NOMO-1 treated with DMSO at 0.1 percent for 48 hours (cell line): Measurements from ENCODE around the gene ANKRD17.
"Not testable (repeated sequence)": the region's sequence is repeated elsewhere in the genome, so short reads cannot be mapped to it uniquely, and the experiment has no call there.

ENCODE experiments used
- DNase-seq: peaks from one replicate; lab custom pipeline; 2025; ENCODE audit not compliant: unreplicated experiment; lab: John Stamatoyannopoulos, UW

The ANKRD17 gene

DNA sequence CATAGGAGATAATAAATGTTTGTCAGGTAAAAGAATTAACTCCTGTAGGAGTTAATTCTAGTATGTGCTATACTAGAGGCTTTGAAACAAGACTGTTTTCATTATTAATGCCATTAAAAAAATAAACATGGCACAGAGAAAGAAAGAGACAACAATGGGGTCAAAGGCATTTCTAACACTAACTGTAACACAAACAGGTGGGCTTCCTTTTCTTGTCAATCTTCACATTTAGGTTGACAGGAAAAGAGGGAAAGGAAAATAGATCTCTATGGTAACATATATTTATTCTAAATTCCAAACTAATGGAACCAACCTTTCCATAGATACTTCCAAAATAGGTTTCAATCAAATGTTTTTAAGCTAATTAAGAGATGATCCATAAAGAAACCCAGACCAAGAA lies 9.8 kb downstream of the ANKRD17 start:
- no peak for DNase-seq

DNA sequence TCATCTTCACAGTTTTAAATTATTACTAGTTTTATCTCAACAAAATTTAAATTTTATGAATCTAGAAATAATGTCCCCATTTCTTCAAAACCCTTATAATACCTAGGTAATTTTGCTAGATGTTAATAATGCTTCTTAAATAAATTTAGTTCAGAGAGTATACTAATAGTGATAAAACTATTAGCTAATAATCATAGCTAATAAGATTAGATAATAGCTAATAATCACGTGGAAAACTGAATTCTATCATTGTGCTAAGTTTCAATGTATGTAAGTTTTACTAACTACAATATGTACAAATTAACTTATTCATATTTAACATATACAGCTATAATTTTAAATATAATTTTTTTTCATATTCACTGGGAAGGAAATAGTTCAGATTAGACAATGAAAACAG lies 10.2 kb downstream of the ANKRD17 start:
- DNase-seq: no peak

DNA sequence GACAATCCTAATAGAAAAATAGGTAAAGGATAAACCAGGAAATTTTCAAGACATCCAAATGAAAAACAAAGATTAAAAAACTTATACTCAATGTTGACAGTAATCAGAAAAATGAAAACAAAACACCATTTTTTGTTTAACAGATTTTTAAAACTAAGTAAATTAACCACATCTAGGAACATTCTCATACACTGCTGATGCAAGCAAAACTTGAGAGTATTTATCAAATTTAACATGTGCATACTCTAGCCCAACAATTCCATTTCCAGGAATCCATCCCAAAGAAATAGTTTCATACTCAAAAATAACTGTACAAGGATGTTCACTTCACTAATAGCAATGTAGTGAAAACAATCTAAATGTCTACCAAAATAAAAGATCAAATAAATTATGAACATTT lies 11.5 kb downstream of the ANKRD17 start:
- DNase-seq: no peak

DNA sequence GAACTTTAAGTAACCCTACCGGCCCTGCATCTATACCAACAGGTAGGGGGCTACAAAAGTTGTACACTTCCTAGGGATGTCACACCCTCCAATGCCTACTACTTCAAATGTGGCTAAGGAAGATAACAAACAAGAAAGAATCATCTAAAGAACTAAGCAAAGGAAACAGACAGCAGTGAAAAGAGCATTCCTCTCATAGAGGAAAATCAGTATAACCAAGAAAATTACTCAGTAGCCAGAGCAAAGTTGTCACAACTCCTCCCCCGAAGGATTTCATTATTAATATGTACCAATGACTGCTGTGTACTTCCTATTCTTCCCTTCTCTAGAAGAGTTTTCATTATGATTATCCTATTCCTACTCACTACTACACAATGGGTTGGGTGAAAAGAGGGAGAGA lies 12.6 kb downstream of the ANKRD17 start:
- no peak for DNase-seq

DNA sequence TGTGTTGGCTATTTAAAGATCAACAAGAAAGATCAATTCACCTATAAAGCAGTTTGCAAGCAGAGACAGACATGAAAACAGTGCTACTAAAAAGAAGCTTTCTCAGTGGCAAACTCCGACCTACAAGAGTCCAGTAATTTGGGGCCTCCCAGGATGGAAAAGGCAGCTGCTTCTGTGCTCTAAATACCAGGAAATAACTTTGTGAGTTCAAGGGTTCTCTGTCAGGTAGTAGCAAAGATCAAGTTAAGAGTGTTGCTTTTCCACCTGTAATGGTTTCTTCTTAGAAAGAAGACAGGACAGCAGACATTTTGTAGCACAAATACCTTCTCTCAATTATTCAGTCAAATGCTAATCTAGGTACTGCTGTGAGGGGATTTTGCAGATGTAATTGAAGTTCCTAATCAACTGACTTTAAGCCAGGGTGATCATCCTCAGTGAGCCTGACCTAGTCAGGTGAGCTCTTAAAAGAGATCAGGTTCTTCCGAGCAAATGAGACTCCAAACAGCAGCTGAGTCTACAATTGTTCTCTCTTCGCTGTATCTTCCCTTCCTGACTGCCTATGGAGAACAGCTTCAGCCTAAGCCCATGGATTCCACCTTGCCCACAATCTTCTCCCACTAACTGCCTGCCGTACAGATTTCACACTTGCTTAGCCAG lies 13.5 kb downstream of the ANKRD17 start:
- no peak for DNase-seq

DNA sequence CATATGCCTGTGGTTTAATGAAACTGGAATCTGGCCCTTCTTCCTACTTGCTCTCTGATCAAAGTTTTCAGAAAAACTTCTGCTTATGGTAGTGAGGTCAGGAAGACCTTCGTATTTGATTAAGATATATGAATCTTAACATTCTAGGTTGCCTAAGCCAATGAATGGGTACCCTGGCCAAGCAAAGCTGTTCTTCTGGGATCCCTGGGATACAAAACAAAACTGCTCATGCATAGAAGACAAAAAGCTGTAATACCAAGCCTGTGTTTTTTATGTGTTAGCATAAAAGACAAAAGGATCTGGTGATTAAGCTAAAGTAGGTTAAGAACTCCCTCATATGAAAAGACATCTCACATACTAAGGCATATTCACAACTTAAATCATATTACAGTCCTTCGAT lies 21.6 kb downstream of the ANKRD17 start:
- DNase-seq: no peak

DNA sequence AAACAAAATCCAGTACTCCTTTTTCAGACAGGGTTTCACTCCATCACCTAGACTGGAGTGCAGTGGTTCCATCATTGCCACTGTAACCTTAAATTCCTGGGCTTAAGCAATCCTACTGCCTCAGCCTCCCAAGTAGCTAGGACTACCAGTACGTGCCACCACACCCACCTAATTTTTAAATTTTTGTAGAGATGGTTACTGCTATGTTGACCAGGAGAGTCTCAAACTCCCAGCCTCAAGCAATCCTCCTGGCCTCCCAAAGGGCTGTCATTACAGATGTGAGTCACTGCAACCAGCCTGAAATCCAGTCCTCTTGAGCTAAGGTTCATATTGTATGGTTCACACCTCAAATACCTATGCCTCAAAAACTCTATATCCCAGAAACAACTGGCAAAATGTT lies 22.4 kb downstream of the ANKRD17 start:
- no peak for DNase-seq

DNA sequence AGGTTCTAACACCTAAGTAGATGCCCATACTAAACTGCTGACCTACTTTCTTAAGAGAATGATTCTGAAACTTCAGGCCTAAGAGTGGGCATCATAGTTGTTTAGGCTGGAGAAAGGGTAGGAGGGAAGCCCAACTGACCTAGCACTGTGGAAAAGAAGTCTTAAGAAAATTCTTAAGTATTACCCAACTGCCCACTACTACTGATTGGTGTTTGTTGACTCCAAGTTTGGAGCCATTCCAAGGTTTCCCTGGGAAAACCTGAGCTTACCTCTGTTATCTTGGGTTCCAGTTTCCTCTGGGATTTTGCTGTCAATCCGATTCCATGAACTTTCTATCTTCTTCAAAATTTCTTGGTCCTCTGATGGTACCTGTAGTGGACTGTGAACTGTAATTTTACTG lies 23.9 kb downstream of the ANKRD17 start:
- DNase-seq: no peak

DNA sequence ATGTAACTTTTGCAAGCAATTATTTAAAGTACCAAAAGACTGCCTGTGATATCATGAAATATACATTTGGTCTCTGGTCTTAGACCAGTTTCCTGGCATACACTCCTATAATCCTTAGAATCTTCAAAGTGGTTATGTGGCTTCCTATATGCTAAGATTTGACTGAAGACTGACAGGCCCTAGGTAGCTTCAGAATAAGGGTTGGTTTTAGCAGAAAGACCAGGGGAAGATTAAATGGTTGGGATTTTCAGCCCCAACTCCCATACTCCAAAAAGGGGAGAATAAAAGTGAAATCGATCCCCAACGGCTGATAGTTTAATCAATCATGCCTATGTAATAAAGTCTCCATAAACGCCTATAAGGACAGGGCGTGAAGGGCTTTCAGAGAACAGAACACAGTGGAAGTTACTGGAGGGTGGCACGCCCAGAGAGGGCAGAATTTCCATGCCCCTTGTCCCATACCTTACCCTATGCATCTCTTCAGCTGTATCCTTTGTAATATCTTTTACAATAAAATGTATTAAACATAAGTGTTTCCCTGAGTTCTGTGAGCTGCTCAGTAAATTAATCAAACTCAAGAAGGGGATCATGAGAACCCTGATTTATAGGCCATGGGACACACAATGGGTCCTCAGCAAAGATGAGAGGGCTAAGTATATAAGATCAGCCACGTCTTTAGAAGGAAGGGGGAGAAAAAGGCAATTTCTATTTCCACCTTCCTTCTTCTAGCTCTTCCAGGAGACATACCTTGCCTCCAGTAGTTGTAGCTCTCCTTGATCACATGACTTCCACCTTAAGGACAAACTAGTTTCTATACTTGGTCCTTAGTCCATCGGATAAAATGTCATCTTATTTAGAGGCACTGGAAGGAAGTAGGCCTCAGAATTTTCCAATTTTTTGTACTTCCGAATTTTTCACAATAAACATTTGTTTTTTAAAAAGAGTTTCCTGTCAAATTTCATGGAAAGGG lies 26.8 kb downstream of the ANKRD17 start:
- DNase-seq: no peak

DNA sequence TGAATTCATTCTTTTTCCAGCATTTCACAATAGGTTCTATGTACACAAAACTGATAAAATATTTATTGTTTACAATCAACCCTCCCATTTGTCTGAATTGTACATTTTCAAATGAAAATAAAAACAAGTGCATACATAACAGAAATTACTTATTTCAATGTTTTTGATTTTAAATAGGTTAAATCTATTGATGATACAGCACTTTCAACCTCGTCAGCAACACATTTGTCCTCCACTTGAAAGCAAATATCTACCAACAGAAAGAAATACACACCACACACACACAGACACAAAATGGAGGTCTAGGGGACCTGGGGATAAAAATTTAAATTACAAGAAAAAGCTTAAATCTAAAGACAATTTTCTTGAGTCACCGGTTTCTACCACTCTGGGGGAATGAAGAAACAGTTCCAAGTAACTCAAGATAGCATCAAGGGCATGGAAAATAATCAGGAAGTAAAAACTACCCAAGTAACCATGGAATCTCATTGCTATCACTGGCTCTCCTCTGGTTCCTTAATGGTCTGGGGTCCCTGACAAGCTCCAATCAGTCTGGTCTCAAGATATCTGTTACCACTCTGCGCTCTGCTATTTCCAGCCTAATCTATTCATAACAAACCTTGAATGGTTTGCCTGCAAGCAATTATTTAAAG lies 27.6 kb downstream of the ANKRD17 start:
- DNase-seq: no peak

DNA sequence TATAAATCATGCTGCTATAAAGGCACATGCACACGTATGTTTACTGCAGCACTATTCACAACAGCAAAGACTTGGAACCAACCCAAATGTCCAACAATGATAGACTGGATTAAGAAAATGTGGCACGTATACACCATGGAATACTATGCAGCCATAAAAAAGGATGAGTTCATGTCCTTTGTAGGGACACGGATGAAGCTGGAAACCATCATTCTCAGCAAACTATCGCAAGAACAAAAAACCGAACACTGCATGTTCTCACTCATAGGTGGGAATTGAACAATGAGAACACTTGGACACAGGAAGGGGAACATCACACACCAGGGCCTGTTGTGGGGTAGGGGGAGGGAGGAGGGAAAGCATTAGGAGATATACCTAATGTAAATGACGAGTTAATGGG lies 29.8 kb downstream of the ANKRD17 start:
- not testable (repeated sequence) for DNase-seq

GRCh38 chr4:73224886-73225285 lies 33.7 kb downstream of the ANKRD17 start:
- no peak for DNase-seq

GRCh38 chr4:73223258-73223650 lies 35.3 kb downstream of the ANKRD17 start:
- no peak for DNase-seq

GRCh38 chr4:73222466-73223257 lies 35.9 kb downstream of the ANKRD17 start:
- DNase-seq: peak; percentile 92

- DNase-seq: no peak
Observed at GRCh38 chr4:73221734-73222133, 36.9 kb downstream of the ANKRD17 start.

- DNase-seq: no peak
Observed at GRCh38 chr4:73220815-73221214, 37.8 kb downstream of the ANKRD17 start.

- no peak for DNase-seq
Observed at GRCh38 chr4:73213916-73214653, 44.5 kb downstream of the ANKRD17 start.

DNA sequence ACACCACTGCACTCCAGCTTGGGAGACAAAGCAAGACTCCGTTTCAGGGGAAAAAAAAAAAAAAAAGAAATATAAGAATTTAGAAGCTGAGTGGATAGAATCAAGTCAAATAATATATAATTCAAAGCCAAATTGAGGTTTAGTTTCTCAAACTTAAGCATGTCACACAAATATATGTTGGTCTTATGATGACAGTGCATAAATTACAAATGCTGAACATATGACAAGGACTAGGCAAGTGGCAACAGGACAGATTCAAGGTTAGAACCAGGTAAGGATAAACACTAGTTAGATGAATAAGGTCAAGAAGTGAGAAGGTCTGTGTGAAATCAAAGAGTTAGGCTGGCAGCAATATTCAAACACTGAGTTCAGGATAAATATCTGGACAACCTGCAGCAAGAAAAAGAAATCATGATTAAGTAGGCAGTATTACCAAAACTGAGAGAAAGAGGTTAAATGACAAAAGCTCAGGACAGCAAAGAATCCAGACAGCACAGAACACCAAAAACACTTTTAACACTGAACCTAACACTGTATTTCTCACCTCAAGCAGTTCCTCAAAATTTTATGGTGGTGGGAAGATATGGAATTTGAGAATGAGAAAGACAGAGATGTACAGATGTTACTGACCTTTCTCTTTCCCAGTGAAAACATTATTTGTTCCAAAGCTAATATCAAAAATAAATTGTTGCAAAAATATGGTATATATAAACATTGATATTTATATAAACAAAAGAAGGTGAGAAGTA lies 45.4 kb downstream of the ANKRD17 start:
- DNase-seq: no peak

DNA sequence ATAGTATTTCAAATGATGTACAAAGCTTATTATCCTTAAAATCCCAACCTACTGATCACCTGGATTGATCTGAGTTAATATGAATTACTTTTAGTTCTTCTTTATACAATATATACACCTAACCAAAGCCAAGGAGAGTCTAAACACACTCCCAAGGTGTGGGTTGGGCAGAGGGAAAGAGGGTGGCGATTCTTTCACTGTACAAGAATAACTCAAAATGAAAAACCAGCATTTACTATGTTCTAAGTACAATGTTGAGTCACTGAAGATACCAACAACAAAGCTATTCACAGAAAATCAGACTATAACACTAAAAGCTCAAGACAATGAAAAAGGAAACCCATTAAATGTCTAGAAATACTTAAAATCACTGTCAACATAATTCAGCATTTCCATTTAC lies 46.6 kb downstream of the ANKRD17 start:
- DNase-seq: no peak

GRCh38 chr4:73208376-73208775 lies 50.2 kb downstream of the ANKRD17 start:
- DNase-seq: no peak
